HPDE6-E6E7 (cell line): Measurements from ENCODE around the gene SPTLC3.

Experiments
- DNase-seq: peaks from one replicate; pipeline ENCODE4 v3.0.0; 2011; ENCODE audit warnings: missing footprints; ENCODE audit errors: extremely low spot score

The SPTLC3 gene

GRCh38 chr20:12984863-12985262 is 23.9 kb upstream of the SPTLC3 start:
- peak; percentile 88 for DNase-seq

- DNase-seq: no peak
Measured at GRCh38 chr20:12987261-12987660, 21.5 kb upstream of the SPTLC3 start.

- DNase-seq: no peak
Measured at GRCh38 chr20:12989586-12990115, 19.1 kb upstream of the SPTLC3 start.

GRCh38 chr20:12997128-12997655 is 11.6 kb upstream of the SPTLC3 start:
- no peak for DNase-seq

GRCh38 chr20:12998046-12998445 is 10.7 kb upstream of the SPTLC3 start:
- no peak for DNase-seq

GRCh38 chr20:12999201-12999600 is 9.6 kb upstream of the SPTLC3 start:
- DNase-seq: no peak

- DNase-seq: no peak
Measured at GRCh38 chr20:13002251-13002650, 6.5 kb upstream of the SPTLC3 start.

GRCh38 chr20:13006825-13007224 is 1.9 kb upstream of the SPTLC3 start:
- DNase-seq: peak; percentile 49

GRCh38 chr20:13007596-13007995 is 1.2 kb upstream of the SPTLC3 start:
- no peak for DNase-seq

GRCh38 chr20:13009682-13010406 is 1.1 kb downstream of the SPTLC3 start:
- peak; percentile 55 for DNase-seq

- no peak for DNase-seq
Measured at GRCh38 chr20:13012886-13013285, 4.1 kb downstream of the SPTLC3 start.

GRCh38 chr20:13013411-13013810 is 4.6 kb downstream of the SPTLC3 start:
- DNase-seq: no peak

GRCh38 chr20:13017235-13017634 is 8.5 kb downstream of the SPTLC3 start:
- no peak for DNase-seq

- DNase-seq: no peak
Measured at GRCh38 chr20:13017883-13018535, 9.2 kb downstream of the SPTLC3 start.

GRCh38 chr20:13021205-13021970 is 12.6 kb downstream of the SPTLC3 start:
- DNase-seq: no peak

- DNase-seq: no peak
Measured at GRCh38 chr20:13022401-13023155, 13.8 kb downstream of the SPTLC3 start.

- DNase-seq: no peak
Measured at GRCh38 chr20:13024596-13024995, 15.8 kb downstream of the SPTLC3 start.

- DNase-seq: no peak
Measured at GRCh38 chr20:13025181-13025580, 16.4 kb downstream of the SPTLC3 start.

- DNase-seq: no peak
Measured at GRCh38 chr20:13028001-13028400, 19.2 kb downstream of the SPTLC3 start.

- no peak for DNase-seq
Measured at GRCh38 chr20:13028673-13029072, 19.9 kb downstream of the SPTLC3 start.

GRCh38 chr20:13029687-13030375 is 21.1 kb downstream of the SPTLC3 start:
- DNase-seq: peak; percentile 92
